CD1c-positive myeloid dendritic cell (primary cell): ENCODE measurements around the gene SCAMP3.
A peak's percentile ranks its signal among the peaks of the same experiment; 100 is the strongest.
"Not testable (repeated sequence)": the region's sequence is repeated elsewhere in the genome, so short reads cannot be mapped to it uniquely, and the experiment has no call there.

ENCODE experiments used
- DNase-seq: peaks from one replicate; pipeline ENCODE4 v3.0.0-alpha.2; 2016; ENCODE audit errors: extremely low spot score

SCAMP3 gene

GRCh38 chr1:155227261-155228095, 34.7 kb downstream of the SCAMP3 start:
- DNase-seq = peak; percentile 99

GRCh38 chr1:155226910-155227260, 35.3 kb downstream of the SCAMP3 start:
- peak; percentile 51 for DNase-seq

- DNase-seq = peak; percentile 90
Measured at GRCh38 chr1:155226188-155226909, 35.8 kb downstream of the SCAMP3 start.

GRCh38 chr1:155225404-155225759, 36.8 kb downstream of the SCAMP3 start:
- not testable (repeated sequence) for DNase-seq

GRCh38 chr1:155223047-155223446, 39.1 kb downstream of the SCAMP3 start:
- peak; percentile 55 for DNase-seq

DNA sequence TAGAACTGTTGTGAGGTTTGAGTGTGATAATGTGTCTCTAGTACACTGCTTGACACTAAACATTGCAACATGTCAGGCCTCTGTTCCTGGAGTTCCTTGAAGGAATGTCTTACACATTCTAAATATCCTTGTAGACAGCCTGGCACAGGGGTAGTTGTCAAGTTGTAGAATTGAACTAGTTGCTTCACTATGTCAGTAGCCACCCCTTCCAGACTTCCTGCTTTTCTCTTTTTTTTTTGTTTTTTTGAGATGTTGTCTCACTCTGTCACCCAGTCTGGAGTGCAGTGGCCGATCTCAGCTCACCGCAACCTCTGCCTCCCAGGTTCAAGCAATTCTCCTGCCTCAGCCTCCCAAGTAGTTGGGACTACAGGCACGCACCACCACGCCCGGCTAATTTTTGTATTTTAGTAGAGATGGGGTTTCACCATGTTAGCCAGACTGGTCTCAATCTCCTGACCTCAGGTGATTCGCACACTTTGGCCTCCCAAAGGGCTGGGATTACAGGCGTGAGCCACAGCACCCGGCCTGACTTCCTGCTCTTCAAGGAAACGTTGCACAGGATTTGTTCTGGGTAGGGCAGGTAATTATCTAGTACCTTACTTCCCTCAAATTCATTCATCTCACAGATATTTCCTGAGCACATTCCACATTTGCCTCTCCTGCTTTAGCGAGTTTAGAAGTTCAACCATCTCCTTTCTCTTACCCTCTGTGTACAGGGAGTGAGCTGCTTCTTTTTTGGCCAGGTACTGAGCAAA, 41.8 kb downstream of the SCAMP3 start:
- peak; percentile 19 for DNase-seq

DNA sequence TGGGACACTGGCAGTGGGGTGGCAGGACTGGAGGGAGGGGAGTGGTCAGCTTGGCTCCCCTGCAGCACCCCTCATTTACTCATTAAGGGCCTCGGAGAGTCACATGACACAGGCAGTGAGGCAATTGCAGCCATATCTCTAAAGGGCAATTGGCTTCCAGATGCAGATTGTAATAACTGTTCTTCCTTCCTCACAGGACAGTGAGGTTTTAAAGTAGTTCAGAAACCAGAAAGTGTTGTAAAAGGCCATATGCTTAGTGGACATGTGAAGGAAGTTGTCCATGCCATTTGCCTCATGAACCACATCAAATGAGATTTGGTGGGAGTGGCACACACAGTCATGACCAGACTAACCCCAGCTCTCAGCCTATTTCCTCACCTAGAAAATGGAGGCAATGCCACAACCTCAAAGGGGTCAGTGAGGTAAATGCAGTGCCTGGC, 42.5 kb downstream of the SCAMP3 start:
- DNase-seq = peak; percentile 73

- DNase-seq = peak; percentile 66
Measured at GRCh38 chr1:155218854-155219591, 43.1 kb downstream of the SCAMP3 start.

GRCh38 chr1:155214702-155215101, 47.5 kb downstream of the SCAMP3 start:
- DNase-seq = not testable (repeated sequence)

DNA sequence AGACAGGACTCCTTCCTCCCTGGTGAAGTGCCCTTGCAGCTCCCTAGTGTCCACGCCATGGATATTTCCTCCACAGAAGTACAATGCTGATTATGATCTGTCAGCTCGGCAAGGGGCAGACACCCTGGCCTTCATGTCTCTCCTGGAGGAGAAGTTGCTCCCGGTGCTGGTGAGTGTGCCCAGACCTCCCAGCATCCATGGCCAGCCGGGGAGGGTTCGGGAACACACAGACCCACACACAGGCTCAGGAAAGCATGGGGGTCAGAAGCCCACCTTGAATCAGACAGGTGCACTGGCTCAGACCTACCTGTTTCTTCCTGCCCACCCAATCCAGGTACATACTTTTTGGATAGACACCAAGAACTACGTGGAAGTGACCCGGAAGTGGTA, 50.1 kb downstream of the SCAMP3 start:
- DNase-seq = not testable (repeated sequence)

DNA sequence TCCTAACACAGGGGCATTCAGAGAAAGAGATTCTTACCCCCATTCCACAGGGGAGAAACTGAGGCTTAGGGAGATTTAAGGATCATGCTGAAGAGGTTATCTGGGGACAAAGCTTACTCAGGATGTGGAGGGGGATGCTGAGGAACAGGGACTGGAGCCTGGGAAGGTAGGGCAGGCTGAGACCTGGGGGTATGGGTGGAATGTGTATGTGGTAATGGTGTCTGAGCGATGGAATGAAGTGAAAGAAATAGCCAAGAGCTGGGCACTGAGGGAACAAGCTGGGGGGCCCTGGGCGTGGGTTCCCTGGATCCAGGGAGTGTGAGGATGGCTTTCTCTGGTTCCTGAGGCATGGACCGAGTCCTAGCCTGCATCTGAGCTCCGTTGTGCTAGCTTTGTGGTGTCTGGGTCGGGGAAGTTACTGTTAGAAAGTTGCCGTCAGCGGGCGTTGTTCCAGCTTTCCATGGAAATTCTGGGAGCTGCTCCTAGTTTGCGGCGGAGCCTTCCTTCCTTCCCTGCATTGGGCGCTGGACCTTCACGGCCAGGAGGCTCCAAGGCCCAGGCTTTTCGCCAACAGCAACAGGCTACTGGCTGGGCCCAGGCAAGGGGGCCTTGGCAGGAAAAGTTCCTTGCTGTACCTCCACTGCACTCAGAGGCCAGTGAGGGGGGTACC, 50.6 kb downstream of the SCAMP3 start:
- DNase-seq = not testable (repeated sequence)

DNA sequence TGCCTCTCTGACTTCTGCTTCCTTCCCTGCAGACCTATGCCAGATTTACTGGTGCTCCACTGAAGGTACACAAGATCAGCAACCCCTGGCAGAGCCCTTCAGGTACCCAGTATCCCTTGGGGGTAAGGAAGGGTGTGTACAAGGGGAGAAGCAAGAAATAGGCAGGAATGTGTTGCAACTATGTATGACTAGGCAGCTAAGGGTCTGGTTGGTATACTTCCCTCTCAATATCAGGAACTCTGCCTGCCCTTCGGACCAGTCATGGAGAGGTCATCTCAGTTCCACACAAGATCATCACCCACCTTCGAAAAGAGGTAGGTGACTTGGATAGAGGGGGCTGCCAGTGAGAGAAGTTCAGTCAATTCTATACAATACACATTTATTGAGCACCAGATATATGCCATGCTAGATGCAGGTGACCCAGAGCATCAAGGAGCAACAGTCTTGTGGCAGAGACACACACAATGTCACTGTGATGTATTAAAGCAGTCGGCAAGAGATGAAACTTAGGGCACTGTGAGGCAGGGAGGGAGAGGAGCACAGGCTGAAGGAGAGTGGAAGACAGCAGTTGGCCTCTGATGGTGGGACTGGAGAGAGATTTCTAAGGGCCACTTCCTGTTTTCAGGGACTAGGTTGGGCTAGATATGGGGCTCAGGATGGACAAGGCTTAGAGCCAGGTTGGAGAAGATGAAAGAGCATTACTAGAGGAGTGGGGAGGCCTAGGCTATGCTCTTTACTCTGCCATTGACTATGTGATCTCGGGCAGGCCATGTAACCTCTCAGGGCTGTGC, 51.7 kb downstream of the SCAMP3 start:
- DNase-seq = peak; percentile 80

- no peak for DNase-seq
Measured at GRCh38 chr1:155209312-155209721, 52.8 kb downstream of the SCAMP3 start.

DNA sequence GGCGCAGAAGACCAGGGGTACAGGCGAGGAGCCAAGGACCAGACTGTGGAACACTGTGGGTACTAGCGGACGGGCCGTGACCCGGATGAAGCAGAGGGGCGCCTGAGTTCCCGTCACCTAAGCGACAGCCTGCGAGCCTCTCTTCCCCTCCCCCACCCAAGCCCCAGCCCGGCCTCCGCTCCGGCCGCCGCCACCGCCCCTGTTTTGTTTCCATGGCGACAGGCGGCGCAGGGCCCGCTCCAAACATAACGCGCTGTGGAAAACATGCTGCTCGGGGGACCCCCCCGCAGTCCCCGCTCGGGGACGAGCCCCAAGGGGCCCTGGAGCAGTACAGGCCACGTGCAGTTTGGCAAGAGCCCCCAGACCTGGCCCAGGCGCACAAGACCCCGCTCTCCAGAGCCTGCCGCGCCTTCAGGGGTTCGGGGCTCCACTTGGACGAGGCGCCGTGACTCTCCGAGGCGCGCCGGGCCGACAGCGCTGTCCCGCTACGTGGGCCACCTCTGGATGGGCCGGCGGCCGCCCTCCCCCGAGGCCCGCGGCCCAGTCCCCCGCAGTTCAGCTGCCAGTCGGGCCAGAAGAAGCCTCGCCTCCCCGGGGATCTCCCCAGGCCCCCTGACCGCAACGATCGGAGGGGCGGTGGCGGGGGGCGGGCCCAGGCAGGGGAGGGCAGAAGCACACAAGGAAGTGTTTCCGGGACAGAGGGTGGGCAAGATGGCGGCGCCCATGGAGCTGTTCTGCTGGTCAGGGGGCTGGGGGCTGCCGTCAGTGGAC, 53.4 kb downstream of the SCAMP3 start, which contains the start of gene MTX1:
MTX1 (plus strand) TSS at position 155 of the 771 bp plus-strand sequence; CDS start at position 265, 110 bp downstream.
- DNase-seq = peak; percentile 88

DNA sequence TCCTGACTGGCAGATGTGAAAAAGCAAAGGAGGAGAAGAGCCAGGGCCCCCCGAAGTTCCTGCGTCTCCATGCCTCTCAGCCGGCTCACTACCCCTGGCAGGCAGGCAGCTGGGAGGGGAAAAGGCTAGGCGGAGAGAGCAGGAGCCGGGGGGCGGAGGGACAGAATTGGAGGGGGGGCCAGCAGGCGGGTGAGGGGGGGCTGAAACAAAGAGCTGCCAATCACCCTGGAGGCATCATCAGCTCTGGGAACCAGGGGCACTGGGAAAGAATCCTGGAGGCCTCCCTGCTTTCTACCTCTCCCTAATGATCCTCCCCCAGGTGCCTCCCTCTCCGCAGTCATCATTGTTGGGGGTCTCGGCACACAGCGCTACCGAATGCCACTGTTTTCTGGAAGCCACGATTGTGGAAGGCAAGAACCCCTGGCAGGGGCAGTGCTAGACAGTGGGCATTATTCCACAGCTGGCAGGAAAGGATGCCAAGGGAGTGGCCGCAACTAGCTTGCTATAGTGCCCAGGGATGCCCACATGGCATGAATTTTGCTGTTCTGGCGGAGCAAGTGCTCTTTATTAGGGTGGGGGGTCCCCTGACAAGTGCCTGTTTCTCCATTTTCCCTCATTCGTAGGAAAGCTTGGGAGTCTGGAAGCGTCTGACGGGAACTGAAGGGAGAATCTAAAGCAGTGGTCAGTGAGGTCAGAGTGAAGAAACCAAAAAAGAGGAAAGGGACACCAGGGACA, 54.2 kb downstream of the SCAMP3 start, which contains the start of gene THBS3:
THBS3 (minus strand) TSS at position 92 of the 735 bp plus-strand sequence; CDS start at position 71, 21 bp downstream.
- no peak for DNase-seq

DNA sequence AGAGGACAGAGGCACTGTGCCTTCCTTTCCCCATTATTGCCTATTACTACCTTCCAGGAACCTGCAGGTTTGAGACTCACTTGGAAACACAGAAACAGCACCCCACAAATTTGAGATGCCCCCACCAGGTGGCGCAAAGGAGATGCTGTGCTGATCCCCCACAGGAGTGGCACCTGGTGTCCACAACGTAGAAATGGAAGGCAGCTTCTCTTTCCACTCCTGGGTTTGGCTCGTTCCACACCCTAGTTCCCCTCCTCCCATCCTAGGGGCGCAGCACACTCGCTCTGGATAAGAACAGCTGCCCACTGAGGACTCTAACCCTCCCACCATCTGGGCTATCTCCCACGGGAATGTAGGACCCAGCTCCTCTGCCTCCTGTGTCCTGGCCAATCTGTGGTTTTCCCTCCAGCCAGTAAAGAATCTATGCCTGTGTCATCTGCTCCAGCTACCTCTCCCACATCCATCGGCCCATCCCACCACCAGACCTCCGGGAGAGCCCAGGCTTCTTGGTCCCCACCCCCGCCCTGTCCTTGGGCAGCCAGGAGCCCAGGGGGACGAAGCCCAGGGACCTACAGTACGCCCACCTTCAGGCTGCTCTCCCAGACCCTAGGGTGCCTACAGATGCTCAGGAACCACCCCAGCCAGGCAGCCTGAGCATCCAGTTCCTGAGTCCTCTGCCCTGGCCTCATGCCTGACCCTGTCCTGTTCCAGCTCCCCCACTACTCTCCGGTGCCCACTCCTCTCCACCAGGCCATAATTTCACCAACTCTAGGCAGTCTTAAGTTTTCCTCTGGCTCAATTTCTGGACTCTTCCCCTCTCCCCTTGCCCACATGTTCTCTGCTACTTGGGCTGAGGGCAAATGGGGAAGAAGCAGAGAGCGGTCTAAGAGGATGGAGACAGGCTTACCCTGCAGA, 55.0 kb downstream of the SCAMP3 start:
- peak; percentile 87 for DNase-seq
